ENCODE results near the gene PRDM8. TPM values are rescaled to one million over a fixed set of nuclear protein-coding genes. Genes with fewer than 3 reads are reported as not detected.
"Not testable (repeated sequence)": the region's sequence is repeated elsewhere in the genome, so short reads cannot be mapped to it uniquely, and the experiment has no call there.

Gene PRDM8
- total RNA-seq, 4 donors from 2014 or later: 24.1 to 63.5 (median 34.3) TPM

DNA sequence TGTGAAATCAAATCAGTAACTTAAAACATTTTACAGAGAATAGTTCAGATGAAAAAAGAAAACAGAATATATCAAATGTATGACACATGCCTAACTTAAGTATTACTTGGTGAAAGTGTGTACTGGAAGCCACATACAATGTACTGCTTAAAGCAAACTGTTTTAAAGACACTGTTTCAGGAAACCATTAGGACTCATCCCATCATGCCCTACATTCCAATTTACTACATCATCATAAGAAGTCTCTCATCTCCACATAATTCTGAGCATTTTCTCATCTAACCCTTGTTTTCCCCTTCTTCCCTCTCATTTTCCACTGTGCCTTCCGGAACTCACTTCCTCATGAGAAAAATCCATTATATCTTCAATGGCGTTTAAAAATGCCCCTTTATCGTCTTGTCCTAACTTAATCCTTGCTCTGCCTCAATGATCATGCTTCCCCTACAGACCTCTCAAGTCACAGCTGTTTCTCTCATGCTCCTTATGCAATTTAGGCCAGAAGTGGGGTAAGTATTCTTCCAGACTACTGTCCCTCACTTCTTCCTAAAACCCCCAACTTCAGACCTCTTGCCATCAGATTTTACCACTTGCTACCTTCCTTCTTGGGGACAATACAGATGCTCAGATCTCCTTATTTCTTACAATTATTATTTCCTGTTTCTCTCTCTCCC, 42.3 kb downstream of the PRDM8 start:
- Histone ChIP-seq H3K27ac (replicated peaks in 1 of 4) (no peak overlapping the region), H3K4me1 (peaks cover 0 to 8% (median 0%) of the 10 kb centered on the region in 4 donors), H3K9me3 (no peaks in the 10 kb centered on the region), H3K36me3 (no peaks in the 10 kb centered on the region), H3K27me3 (no peaks in the 10 kb centered on the region), H3K4me3 (no peak overlapping the region)
- intact Hi-C loops (cut with DNase I): no loop called here
- 79% methylated on average over 3 of the region's 3 CpGs for WGBS
- TF ChIP-seq POLR2AphosphoS5 (IDR thresholded peaks at IDR 0.05): no peak
- TF ChIP-seq, protein P1, sequence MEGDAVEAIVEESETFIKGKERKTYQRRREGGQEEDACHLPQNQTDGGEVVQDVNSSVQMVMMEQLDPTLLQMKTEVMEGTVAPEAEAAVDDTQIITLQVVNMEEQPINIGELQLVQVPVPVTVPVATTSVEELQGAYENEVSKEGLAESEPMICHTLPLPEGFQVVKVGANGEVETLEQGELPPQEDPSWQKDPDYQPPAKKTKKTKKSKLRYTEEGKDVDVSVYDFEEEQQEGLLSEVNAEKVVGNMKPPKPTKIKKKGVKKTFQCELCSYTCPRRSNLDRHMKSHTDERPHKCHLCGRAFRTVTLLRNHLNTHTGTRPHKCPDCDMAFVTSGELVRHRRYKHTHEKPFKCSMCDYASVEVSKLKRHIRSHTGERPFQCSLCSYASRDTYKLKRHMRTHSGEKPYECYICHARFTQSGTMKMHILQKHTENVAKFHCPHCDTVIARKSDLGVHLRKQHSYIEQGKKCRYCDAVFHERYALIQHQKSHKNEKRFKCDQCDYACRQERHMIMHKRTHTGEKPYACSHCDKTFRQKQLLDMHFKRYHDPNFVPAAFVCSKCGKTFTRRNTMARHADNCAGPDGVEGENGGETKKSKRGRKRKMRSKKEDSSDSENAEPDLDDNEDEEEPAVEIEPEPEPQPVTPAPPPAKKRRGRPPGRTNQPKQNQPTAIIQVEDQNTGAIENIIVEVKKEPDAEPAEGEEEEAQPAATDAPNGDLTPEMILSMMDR (IDR thresholded peaks at IDR 0.05): no peak
- TF ChIP-seq POLR2A (IDR thresholded peaks at IDR 0.05; ENCODE audit: low read depth): no peak
- TF ChIP-seq EP300 (IDR thresholded peaks at IDR 0.05): no peak
- no peak for DNase-seq (ENCODE audit: extremely low spot score)

DNA sequence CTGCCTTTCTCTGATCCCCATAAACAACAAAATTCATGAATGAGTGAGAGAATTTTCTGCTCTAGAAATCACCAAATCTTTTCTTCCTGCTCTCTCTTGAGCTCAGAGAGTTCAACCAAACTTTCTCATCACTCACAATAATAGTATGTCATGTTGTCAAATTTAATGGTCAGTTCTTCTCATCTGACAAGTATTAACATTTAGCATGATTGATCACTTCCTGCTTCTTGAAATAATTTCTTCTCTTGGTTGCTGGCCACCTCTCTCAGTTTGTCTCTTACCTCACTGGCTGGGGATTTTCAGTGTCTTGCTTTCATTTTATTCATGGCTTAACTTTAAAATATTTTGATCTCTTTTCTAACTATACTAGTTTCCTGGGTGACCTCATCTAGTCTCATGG, 43.7 kb downstream of the PRDM8 start:
- Histone ChIP-seq H3K4me3 (no peak overlapping the region), H3K9me3 (no peaks in the 10 kb centered on the region), H3K27ac (replicated peaks in 1 of 4) (no peak overlapping the region), H3K36me3 (no peaks in the 10 kb centered on the region), H3K27me3 (no peaks in the 10 kb centered on the region), H3K4me1 (peaks cover 0 to 2% (median 0%) of the 10 kb centered on the region in 4 donors)
- DNase-seq (ENCODE audit: extremely low spot score): no peak
- TF ChIP-seq POLR2AphosphoS5 (IDR thresholded peaks at IDR 0.05): no peak
- no peak for TF ChIP-seq POLR2A (IDR thresholded peaks at IDR 0.05; ENCODE audit: low read depth)
- TF ChIP-seq EP300 (IDR thresholded peaks at IDR 0.05): no peak
- TF ChIP-seq, protein P1 (IDR thresholded peaks at IDR 0.05): no peak
- intact Hi-C loops (cut with DNase I): no loop called here

DNA sequence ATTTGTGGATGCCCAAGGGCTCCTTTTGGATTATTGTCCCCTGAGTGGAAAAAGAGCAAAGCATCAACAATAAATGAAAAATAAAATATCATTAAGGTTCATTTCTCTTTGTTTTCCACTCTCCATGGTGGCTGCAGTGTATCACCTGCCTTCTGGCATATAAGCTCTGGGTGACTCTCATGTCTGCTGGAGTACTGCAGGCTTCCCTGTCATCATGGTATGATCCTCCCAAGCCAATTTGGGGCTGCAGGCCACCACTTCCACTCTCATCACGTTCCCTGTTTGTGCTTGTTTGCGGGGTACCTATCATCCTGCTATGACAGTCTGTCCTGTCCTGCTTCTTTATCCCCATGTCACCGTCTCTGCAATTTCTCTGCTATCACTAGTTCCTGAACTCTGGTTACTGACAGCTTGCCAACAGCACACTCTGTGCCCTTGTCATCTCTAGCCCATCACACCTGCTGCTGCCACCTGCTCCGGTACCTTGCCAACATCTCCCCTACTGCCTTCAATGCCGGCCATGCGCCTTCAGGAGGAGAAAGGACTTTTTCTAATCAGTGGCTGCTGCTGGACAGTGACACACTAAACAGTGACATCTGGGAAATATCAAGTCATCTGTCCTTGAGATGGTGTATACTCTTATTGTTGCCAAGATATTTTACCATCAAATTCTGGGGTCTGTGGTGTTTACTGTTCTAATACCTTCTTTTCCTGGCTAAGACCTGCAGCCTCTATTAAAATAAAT, 46.1 kb downstream of the PRDM8 start:
- no peak overlapping the region for H3K4me3 ChIP-seq
- 65% methylated on average over 6 of the region's 6 CpGs for WGBS
- no peak overlapping the region for H3K27ac ChIP-seq (replicated peaks in 1 of 4)
- H3K4me1 ChIP-seq: no peaks in the 10 kb centered on the region
- H3K36me3 ChIP-seq: no peaks in the 10 kb centered on the region
- TF ChIP-seq, protein P1 (IDR thresholded peaks at IDR 0.05): no peak
- no peak for TF ChIP-seq POLR2A (IDR thresholded peaks at IDR 0.05; ENCODE audit: low read depth)
- TF ChIP-seq EP300 (IDR thresholded peaks at IDR 0.05): no peak
- no peak for TF ChIP-seq POLR2AphosphoS5 (IDR thresholded peaks at IDR 0.05)
- no peaks in the 10 kb centered on the region for H3K9me3 ChIP-seq
- intact Hi-C loops (cut with DNase I): no loop called here
- no peaks in the 10 kb centered on the region for H3K27me3 ChIP-seq
- DNase-seq (ENCODE audit: extremely low spot score): no peak

DNA sequence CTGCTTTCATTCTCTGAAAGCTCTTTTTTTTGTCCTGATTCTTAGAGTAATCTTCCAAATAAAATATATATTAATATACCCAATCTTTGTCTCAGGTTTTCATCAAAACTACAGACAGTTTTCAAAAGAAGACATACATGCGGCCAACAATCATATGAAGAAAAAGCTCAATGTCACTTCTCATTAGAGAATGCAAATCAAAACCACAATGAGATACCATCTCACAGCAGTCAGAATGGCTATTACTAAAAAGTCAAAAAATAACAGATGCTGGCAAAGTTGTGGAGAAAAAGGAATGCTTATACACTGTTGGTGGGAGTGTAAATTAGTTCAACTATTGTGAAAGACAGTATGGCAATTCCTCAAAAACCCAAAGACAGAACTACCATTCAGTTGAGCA, 50.2 kb downstream of the PRDM8 start:
- H3K27ac ChIP-seq (replicated peaks in 1 of 4); intact Hi-C loops (cut with DNase I); H3K27me3 ChIP-seq; H3K4me1 ChIP-seq; H3K9me3 ChIP-seq; DNase-seq (ENCODE audit: extremely low spot score); H3K36me3 ChIP-seq; H3K4me3 ChIP-seq: not testable (repeated sequence)
- 94% methylated on average over 1 of the region's 1 CpG for WGBS

DNA sequence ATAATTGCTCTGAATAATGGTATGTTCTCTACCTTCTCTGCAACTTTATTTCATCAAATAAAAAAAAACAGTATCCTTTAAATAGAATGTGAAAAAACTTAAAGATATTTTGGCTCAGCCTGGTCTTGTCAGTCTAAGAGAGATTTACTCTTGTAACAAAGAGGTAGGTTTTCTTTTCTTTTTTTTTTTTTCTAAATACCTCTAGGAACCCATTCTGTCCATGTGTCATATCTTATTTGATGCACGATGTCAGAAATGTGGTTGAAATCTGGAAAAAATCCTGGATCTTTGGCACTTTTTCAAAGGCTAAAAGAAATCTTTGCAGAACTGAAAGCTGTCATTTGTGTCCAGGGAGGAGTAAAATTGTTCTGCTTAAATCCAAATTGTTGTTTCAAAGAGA, 51.8 kb downstream of the PRDM8 start:
- WGBS: 55% methylated on average over 1 of the region's 1 CpG
- intact Hi-C loops (cut with DNase I): no loop called here

More for the DNA sequence above, 51.8 kb downstream of the PRDM8 start:
- Histone ChIP-seq H3K9me3 (no peaks in the 10 kb centered on the region), H3K4me1 (no peaks in the 10 kb centered on the region), H3K4me3 (no peak overlapping the region), H3K27ac (replicated peaks in 1 of 4) (no peak overlapping the region), H3K27me3 (peaks cover 0 to 3% (median 0%) of the 10 kb centered on the region in 4 donors), H3K36me3 (no peaks in the 10 kb centered on the region)
- TF ChIP-seq EP300 (IDR thresholded peaks at IDR 0.05) (no peak), POLR2AphosphoS5 (IDR thresholded peaks at IDR 0.05) (no peak)
- no peak for DNase-seq (ENCODE audit: extremely low spot score)

Measured in esophagus muscularis mucosa (tissue), 4 donors.